HG02970 (cell line): Measurements from ENCODE around the gene DUSP7.

Experiments used
- ATAC-seq: cut with Tn5 transposase; IDR thresholded peaks from one replicate; pipeline ENCODE4 v1.9.1; 2021; ENCODE audit warnings: mild to moderate bottlenecking, moderate library complexity, moderate number of reproducible peaks; ENCODE audit not compliant: unreplicated experiment, low FRiP score

Gene DUSP7

DNA sequence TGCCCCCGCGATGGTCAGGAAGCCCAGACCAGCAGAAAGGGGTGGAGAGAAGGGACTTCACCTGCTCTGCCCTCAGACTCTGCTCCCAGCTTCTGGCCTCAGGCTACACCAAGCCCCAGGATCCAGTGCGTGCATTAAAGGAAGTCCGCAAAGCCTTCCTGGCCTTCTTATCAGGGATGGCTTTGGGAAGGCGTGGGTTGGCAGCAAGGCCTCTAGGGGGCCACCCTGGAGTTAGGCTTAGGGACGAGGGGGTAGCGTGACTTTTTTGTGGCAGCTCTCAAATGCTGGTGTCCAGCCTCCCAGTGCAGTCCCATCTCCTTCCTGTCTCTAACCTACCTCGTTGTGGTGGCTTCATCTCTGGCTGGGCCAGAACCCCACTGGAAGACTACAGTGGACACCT lies 41.8 kb downstream of the DUSP7 start:
- ATAC-seq, result no peak

DNA sequence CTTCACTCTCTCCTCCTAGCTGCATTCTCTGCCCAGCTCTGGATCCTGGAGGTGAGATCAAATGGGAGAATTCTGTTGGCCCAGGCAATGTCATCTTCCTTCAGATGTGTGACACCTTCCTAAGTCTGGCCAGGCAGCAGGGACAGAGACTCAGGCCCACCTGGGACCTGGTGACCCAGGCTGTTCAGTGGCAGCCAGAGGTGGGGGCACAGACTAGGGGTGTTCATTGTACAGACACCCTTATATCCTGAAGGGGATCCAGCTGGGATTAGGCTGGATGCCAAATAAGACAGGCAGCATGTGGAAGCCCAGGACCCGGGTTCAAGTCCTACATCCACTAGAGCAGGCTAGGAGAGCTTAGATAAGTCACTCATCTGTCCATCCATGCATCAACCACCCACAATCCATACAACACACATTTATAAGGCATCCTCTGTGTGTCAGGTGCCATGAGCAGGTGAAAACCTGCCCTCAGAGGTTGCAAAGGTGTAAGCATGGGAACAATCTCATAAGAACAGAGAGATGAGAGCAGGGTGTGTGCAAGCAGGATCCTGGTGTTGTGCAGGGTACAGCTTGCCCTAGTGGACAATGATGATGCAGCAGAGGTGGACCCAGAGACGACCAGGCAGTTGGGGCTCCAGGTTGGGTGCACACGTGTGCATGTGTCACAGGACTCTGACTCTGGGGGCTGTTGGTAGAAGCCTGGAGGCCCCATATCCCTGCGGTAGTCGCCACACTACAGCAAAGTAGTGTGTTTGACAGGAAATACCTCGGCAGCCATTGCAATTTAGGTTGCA lies 42.4 kb downstream of the DUSP7 start:
- no peak for ATAC-seq

DNA sequence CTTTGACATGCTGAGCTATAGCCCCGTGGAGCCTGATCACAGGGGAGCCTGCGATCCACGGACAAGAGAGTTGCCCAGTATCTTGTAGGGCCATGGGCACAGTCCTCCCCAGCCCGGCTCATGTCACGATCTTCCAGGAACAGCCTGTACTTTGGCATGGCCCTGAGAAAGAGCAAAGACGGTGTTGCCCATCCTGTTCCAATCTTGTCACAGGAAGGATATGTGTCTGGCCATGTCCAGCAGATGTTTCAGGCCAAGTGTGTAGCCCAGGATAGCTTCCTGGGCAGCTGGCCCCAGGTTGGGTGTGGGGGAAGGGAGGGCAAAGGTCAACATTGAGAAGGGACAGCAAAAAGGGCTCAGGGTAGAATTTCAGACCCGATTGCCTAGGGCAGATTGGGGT lies 43.7 kb downstream of the DUSP7 start:
- ATAC-seq, result no peak

DNA sequence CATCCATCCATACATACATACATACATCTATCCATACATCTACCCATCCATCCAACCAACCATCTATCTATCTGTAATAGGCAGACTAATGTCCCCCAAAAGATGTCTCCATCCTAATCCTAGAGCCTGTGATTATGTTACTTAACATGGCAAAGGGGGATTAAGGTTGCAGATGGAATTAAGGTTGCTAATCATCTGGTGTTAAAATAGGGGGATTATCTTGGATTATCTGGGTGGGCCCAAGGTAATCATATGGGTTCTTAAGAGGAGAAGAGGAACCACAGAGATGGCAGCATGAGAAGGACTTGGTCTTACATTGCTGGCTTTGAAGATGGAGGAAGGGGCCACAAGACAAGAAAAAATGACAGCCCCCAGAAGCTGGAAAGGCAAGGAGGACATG lies 45.9 kb downstream of the DUSP7 start:
- ATAC-seq, result no peak

DNA sequence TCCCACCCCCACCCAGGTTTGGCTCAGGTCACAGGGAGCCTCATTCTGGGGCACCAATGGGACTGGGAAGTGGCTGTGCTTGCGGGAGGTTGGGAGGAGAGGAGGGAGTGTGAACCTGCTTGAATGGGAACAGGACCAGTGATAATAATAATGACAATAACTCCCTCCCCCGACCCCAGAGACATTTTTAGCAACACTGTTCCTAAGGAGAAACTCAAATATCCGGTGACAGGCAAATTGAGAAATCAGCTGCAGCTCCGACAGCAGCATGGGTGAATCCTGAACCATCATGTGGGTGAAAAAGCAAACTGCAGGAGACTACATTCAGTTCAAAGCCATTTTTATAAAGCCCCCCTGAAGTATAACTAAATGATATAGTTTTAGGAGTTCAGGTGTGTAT lies 49.1 kb downstream of the DUSP7 start:
- ATAC-seq, result no peak

DNA sequence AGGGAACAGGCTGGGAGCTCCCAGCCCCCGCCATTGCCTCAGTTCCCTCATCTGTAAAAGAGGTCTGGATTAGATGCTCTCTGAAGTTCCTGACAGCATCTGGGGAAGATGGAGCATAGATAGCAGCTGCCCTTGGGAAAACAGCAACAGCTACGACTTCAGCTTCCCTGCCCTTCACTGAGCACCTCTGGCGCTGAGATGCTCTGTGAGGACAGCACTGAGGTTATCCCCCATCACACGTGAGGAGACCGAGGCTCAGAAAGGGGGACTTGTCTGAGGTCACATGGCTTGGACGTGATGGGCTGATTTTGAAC lies 49.6 kb downstream of the DUSP7 start:
- ATAC-seq, result no peak

DNA sequence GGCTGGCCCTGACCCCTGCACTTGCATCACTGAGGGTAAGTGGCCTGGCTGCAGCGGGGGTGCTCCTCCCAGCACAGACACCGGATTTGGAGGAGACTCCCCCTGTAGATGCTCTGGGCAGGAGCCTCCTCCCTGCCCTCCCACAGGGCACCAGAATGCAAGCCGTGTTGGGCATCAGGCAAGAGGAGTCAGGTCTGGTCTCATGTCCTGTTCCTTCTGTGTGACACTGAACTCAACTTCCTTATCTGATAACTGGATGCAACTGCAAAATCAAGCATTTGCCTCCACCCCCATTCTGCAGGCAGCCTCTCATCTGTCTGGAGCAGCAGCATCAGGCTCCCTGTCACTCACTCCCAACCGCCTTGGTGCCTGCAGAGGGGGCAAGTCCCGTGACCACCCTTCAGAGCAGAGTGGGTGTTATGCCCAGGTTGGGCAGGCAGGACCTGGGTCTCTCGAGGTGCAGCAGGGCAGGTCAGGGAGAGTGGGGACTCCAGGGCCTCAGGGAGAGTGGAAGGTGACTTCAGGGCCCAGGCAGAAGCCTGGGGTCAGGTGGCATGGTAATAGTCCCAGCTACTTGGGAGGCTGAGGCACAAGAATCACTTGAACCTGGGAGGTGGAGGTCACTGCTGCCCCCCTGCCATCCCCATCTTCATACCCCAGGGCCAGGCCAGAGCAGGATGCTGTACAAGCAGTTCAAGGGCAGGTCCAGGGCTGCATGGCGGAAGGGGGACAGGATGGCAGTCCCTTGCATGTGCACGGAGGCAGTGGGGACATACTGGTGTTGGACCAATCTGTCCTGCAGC lies 50.2 kb downstream of the DUSP7 start:
- no peak for ATAC-seq

DNA sequence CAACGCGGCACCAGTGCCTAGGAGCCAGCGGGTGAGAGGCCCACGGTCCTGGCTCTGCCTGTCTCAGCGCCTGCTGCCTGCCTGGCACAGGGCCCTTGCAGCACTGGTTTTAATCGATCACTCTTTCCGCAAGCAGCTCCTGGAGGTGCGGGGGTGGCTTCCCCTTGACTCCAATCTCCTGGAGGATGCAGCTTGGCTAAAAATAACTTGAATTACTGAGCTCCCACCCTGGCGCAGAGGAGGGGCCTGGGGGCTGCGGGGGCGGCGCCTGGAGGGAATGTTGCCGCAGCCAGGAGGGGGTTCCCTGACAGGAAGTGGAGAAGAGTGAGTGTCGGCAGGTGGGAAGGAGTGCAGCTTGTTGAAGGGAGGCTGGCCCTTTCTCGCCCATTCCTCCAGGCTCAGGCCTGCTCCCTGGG lies 50.8 kb downstream of the DUSP7 start:
- ATAC-seq, result no peak

DNA sequence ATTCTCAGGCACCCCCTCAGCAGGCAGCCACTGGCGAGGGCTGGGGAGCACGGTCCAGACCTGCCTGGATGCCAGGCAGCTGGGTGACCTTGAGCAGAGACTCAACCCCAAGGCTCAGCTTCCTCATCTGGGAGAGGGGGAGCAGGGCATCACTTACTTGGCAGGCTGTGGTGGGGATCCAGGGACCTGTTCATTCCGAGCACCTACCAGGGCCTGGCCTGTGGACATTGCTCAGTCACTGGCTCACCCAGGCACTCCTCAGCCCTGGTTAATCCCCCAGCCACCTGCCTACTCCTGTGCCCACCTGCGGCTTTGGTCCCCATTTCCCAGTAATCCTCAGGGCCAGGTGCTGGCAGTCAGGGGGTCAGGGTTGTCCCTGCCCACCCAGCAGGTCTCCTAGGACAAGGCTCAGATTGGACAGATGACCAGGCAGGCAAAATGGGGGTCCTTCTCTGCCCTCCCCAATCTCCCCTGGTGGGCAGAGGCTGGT lies 51.4 kb downstream of the DUSP7 start:
- ATAC-seq, result no peak

DNA sequence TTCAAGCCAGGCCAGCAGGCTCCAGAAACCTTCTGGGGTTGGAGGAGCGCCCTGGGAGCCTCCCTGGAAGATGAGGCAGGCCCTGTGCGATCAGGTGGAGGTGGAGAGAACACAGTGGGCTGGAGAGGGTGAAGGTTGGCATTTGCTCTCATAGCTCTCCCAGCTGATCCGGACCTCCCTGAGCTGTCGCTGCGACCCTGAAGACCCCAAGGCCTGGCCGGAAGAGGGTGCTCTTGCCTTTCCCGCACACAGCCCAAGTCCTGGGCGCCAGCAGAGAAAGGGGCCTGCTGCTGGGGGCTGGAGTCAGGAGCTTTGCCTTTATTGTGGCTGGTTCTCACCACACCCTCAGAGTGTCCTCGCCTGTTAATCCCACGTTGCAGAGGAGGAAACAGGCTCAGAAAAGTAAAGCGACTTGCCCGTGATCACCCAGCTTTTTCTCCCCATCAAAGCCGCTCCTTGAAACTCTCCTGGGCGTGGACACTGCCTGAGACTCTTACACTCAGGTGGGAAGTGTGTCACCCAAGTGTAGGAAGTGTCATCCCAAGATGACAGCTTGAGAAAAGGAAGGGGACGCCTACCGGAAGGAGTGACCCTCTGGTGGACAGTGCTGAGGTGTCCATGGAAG lies 52.1 kb downstream of the DUSP7 start:
- no peak for ATAC-seq

DNA sequence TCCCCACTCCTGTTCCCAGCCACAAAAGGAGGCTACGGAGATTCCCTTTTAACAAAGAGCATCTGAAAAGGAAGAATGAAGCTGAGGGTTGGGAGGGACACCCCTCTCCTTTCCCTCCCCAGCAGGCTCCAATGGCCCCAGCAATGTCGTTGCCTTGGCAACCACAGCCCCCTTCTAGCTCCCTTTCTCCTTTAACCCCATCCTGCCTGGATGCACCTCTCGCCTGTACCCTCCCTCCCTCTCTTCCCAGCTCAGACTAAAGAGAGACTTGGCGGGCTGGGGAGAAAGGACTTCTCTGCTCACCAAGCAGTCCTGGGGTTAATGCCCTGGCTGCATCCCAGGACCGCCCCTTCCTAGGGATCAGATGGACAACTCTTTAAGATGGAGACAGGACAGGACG lies 53.6 kb downstream of the DUSP7 start:
- no peak for ATAC-seq

DNA sequence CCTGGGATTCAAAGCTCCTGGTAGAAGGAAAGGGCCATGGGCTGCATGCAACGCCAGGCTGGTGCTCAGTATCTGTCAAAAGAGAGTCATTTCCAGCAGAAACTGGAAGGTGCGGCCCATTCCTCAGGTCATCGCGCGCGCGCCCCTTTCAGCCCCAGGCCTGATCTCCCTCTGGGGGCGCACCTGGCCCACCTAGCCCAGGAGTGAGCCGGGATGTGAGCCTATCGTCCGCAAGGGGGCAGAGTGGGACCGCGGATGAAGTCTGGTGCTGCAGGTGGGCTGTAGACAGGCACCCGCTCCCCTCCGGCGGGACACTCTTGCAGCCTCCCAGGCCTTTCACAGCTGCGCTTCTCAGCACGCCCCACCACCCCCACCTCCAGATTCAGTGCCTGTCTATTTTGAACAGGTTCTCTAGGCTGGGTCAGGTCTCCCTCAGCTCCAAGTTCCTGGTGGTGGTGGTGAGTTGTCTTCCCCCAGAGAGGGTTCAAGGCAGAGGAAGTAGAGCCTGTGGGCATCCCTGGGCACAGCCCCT lies 54.9 kb downstream of the DUSP7 start:
- peak; percentile 76 for ATAC-seq

DNA sequence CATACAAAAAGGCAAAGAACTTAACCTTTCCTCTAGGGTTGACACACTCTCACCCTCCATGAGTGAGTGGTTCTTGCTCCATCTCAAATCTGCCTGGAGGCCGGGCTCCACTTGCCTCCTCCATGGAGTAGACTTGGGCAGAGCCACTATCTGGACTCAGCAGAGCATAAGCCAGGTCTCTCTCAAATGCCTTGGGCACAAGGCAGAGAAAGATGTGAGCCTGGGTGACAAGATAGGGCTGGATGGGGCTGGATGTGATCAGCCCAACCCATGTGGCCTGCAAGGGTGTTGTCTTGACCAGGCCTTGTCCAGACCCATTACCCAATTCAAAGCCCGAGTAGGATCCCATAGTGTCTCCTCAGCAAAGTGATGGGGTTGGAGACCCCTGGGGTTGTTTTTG lies 56.5 kb downstream of the DUSP7 start:
- ATAC-seq, result no peak
